HG02610 (cell line): ENCODE data around the gene ARRB2.
"Not testable (repeated sequence)": the region's sequence is repeated elsewhere in the genome, so short reads cannot be mapped to it uniquely, and the experiment has no call there.

Experiments used
- ATAC-seq: cut with Tn5 transposase; IDR thresholded peaks from one replicate; pipeline ENCODE4 v1.9.1; 2021; ENCODE audit warnings: mild to moderate bottlenecking, moderate library complexity; ENCODE audit not compliant: unreplicated experiment

The ARRB2 gene

DNA sequence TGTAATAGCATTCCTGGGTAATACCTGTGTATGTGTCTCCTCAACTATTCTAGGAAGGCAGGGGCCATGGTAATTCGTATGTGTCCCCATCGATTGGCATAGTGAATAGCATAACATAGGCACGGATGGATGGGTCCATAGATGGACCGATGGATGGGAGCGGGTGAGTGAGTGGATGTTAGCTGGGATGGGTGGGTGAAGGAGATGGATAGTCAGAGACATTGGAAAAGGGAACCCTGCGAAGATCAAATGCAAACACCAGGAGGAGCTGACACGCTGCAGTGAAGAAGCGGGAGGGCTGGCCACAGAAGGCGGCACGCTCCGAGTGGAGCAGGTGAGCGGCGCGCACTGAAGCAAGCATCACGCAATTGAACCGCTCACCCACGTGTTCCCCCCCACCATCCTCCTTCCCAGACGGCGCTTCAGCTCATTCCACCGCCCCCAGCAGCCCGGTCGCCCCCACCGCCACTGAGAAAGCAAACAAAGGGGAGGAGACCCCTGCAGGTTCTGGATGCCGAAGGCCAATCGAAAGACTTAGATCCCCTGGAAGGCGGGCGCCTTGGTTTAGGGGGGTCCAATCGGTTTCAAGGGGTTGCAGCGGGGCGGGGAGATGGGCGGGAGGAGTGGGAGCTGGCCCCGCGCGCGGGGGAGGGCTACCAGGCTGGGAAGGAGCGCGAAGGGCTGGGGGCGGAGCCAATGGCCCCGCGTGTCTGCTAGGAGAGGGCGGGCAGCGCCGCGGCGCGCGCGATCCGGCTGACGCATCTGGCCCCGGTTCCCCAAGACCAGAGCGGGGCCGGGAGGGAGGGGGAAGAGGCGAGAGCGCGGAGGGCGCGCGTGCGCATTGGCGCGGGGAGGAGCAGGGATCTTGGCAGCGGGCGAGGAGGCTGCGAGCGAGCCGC lies at the start of gene ARRB2:
ARRB2 (plus strand) TSS at position 839 of the 899 bp plus-strand sequence. CDS start 90 bp downstream, outside the sequence.
- peak; percentile 84 for ATAC-seq

DNA sequence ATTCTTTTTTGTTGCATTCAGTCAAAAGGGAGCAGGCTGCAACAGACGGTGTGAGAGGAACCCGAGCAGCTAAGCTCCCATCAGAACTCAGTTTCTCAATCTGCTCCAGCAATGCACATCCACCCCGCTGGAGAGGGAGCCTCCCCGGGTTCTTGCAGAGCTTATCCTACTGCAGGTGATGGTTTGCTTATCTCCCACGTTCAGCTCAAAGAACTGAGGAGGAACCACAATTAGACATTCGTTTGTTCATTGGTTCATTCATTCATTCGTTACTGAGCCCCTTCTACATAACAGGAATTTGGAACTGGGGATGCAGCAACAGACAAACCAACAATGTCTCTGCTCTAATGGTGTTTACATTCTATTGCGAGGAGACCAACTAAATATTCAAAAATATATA lies 46.7 kb upstream of the ARRB2 start:
- no peak for ATAC-seq

DNA sequence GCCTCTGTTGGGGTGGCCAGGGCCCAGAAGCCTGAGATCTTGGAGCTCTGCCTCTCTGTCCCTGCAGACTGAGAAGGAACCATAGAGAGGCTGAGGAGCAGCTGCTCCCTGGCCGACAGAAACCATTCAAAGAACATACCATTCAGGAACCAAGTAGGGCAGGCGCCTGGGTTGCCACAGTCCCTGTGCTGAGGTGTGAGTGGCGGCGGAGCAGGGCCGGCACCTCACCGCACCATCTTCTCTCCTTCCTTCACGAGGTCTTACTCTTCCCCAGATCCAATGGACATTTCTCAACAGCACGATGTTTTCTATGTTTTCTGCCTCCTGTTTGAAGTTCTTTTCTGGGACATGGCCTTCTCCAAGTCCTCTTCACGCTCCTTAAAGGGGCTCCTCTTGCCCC lies 46.2 kb upstream of the ARRB2 start:
- ATAC-seq, result no peak

DNA sequence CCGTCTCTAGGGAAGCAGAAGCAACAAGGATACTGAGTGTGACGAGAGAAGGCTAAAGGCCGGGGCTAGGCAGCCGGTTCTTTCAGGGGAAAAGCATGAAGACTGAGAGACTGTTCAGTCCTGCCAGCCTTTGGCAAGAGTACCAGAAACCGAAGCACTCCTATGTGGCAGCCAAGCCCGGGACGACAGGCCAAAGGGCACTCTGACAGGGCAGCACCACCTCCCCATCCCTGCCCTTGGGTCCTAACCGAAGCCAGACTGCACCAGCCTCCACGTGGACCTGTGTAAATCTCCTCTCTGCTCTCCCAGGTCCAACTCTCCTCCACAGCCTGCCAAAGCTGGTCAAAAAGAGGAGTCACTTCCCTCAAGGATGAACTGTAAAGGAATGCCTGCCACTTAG lies 45.4 kb upstream of the ARRB2 start:
- no peak for ATAC-seq

DNA sequence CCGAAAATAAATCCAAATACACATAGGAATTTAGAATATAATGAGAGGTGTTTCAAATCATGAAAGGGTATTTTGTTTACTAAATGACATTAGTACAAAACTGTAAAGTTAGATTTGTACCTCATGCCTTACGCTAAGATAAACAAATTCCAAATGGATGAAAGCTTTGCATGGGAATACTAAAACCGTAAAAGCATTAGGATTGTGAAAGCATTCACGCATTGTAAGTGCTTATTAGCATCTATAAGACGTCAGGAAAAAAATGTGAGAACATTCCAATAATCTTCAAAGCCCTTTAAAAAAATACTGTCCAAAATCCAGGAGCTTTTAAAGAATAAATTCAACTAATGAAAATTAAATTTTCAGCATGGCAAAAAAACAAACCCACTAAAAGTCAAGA lies 44.1 kb upstream of the ARRB2 start:
- ATAC-seq, result no peak

DNA sequence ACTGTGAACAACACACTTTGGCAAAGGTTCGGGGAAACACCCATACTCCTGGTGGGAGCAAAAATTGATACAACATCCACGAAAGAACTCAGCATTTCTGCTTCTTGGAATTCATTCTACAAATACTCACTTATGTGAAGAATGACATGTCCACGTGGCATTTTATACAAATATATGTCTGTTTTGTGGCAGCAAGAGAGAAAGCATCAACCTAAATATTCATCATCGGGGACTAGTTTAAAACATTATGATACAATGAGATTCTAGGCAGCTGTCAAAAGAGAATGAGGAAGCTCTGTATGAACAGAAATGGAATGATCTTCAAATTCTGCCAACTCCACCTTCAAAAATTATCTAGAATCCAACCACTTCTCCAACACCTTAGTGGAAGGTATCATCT lies 43.3 kb upstream of the ARRB2 start:
- ATAC-seq, result no peak

DNA sequence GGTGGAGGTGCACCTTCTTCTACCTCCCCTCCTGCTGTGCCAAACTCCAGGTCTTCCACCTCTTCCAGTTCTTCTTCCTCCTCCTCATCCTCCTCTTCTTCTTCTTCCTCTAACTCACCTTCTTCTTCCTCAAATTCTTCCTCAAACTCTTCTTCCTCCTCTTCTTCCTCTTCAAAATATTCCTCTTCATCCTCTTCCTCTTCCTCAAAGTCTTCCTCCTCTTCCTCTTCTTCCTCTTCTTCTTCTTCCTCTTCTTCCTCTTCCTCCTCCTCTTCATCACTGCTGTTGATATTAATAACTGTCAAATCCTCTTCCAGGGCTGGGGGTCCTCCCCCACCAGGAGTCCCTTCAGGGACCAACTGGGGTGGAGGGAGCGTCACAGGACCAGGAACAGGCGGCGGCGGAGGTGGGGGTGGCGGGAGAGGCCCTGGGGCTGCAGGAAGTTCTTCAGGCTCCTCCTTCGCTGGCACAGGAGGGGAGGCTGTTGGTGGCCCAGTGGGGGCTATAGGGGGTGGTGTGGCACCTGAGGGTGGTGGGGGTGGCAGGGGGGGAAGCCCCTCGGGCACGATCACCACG lies 38.3 kb upstream of the ARRB2 start:
- ATAC-seq, result no peak

DNA sequence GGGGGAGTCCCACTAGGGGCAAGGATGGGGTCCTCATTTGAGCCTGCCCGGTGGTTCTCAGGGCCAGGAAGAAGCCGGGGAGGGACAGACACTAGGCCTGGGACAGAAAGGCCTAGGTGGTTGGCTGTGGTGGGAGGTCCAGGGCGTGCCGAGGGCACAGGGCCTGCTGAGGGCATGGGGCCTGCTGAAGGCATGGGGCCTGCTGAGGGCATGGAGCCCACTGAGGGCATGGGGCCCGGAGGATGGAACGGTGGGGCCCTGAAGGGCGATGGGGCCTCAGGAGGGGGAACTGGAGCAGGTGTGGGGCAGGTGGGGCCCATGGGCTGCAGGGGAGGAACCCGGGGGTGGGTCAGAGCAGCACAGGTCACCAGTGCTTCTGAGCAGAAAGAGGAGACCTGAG lies 37.7 kb upstream of the ARRB2 start:
- no peak for ATAC-seq

DNA sequence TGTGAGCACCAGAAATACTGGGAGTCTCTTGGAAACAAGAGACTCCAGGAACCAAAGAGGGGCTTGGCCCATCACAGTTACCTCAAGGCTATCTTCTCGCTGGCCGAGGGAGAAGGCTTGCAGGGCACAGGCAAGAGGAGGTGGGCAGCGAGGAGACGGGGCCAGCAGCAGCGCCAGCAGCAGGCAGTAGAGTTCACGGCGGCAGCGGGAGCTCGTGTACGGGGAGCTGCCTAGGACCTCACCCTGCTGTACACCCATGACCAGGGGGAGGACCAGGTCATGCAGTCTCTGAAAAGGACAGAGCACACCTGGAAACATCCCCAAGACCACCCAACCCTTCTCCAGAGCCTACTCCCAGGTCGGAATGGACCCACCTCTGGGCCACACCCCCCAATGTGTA lies 37.3 kb upstream of the ARRB2 start:
- no peak for ATAC-seq

DNA sequence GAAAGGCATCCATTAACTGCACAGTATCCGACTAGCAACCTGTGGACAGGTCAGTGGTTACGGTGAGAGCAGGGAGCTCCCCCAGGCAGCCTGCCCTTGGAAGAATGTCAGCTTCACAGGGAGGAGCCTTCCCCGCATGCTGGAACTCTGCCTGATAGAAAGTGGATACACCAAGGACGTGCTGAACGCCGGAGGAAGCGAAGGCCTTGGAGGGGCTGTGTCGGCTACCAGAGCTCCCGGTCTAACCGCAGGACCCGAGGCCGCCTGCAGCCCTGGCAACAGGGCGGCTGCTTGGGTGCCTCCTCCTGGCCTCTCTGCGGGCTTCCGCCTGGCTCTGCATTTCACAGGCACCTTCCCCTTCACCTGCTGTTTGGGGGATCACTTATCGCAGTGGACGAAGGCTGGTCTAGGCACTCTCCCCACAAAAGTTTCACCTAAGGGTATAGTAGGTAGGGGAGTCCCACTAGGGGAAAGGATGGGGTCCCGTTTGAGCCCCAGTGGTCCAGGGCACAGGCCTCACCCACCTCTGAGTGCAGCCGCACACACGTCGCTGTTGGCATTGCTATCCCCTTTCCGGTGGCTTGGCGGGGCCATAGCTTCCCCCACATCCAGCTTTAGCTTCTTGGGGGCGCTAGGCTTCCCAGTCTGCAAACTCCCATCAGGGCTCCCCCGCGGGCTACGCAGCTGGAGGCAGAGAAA lies 36.3 kb upstream of the ARRB2 start:
- ATAC-seq, result no peak

DNA sequence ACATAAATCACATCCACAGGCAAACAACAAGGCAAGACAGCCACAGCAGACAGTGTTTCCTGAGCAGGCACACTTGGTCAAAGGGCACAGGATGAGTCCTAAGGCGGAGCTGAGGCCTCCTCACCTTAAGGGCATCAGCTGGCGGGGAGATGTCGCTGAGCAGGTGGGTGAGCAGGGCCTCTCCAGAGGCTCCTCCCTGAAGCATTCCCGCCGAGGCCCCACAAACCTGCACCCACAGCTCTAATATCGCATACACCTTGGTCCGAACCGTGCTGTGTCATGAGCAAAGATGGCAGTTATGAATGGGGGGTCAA lies 35.8 kb upstream of the ARRB2 start:
- no peak for ATAC-seq

DNA sequence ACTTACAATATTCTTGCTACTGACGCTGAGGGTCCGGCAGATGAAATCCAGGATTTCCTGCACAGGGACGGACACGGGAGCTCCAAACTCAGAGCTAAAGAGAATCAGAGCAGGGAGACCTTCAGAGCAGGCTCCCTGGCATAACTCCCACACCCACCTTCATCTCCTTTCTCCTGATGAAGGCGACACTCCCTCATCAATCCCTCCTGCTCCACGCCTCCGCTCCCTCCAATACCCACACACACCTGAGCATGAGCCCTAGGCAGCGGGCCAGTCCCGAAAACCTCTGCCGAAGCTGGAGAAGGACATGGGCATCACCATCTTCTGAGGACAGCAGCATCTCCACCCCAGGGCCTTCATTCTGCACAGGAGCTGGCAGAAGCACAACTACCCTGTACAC lies 34.6 kb upstream of the ARRB2 start:
- no peak for ATAC-seq

DNA sequence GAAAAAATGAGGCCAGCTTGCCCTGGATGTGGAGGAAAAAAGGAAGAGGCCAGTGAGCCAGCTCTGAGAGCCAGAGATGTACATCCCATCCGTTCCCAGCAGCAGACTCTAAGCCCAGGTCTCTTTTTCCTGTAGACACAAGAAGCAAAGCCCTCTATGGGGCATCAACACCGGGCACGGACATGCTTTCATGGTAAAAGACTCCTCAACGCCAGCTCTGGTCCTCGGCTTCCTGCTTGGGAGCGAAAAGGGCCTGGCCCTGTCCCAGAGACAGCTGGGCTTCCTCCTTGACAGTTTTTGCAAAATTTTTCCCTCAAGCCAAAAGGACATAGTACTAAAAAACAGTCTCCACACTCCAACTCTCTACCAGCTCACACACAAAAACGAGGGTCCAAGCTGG lies 33.6 kb upstream of the ARRB2 start:
- ATAC-seq, result no peak

DNA sequence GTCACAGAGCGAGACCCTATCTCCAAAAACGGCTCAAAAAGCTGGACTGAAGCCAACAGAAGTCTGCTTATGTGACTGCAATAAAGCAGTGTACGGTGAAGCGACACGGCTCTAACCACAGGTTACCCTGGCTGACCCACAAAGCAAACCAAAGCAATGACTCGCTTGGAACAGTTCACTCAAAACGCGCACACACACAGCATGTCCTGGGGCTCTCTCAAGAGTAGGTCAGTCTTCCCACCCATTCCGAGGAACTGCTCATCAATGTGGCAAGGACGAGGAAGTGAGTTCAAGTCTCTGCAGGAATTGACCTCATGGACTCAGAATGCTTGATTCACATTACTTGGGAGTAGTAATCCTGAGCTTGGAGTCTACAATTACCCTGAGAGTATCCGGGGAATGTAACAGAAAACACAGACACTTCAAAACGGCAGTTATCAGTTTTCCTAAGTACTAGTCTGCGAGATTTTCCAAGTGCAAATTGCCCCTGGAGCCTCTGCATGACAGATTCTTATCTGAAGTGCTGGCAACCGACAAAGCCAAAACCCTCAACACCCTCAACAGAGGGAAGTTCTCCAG lies 31.9 kb upstream of the ARRB2 start:
- no peak for ATAC-seq

DNA sequence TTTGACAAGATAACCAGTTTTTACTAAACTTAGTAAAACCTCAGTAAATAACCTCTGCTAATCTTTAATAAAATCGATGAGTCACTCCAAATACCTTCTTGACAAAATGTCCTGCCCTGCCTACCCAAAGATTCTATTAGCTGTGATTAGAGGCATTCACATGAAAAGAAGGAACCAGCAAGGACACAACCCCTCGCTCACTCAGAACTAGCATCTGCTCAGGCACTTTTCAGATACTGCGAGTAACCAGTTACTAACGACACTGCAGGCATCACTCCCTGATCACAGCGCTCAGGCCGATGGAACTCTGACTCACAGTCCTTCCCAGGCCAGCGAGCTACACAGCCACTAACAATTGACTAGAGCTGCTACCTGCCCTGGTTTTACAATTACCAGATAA lies 30.8 kb upstream of the ARRB2 start:
- no peak for ATAC-seq

DNA sequence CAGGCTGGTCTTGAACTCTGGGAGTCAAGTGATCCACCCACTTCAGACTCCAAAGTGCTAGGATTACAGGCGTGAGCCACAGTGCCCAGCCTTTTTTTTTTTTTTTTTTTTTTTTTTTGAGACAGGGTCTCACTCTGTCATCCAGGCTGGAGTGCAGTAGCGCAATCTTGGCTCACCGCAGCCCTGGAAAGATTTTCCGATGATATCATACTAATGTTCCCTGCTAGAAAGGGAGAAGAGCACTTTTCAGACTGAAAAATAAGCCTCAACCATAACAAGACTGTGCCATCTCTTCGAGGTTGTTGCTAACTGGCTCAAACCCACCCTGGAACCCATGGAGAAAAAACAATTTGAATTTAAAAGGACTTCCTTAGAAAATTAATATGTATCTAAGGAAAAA lies 26.7 kb upstream of the ARRB2 start:
- ATAC-seq, result not testable (repeated sequence)

DNA sequence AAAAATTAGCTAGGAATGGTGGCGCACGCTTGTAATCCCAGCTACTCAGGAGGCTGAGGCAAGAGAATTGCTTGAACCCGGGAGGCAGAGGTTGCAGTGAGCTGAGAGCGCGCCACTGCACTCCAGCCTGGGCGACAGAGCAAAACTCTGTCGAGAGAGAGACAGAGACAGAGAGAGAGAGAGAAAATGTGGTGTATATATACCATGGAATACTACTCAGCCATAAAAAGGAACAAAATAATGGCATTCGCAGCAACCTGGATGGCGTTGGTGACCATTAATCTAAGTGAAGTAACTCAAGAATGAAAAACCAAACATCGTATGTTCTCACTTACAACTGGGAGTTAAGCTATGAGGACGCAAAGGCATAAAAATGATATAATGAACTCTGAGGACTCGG lies 20.6 kb upstream of the ARRB2 start:
- ATAC-seq, result not testable (repeated sequence)

DNA sequence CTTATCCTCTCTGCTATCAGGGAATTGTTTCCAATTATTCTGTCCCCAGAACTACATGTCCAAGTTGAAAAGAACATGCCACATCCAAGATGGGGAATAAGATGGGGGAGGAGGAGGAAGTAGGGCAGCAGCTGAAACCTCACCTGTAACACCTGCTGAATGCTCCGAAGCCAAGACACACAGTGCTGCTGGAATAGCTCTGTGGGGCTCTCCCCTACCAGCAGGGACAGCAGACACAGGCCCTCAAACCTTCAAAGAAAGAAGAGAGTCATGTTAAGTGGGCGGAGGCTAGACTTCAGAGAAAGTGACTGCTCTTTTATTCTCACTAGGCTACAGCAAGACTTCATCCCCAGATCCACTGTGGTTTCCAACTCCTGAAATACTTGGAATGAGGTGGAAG lies 19.7 kb upstream of the ARRB2 start:
- no peak for ATAC-seq

DNA sequence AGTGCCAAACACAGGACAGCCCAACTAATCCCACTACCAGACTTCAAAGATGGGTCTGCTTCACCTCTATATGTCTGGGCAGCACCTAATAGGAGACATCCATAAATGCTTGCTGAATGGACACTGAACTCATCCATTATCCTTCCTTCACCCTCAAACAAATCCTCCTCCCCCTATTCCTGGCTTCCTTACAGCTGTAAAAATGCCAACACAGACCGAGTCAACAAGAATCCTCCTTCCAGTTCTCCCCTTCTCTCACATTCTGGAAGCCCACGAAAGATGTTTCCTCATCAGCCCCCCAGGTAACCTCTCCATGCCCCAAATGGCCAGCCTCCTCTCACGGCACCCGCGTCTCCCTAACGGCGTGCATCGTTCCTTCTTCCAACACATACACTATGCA lies 18.7 kb upstream of the ARRB2 start:
- no peak for ATAC-seq

DNA sequence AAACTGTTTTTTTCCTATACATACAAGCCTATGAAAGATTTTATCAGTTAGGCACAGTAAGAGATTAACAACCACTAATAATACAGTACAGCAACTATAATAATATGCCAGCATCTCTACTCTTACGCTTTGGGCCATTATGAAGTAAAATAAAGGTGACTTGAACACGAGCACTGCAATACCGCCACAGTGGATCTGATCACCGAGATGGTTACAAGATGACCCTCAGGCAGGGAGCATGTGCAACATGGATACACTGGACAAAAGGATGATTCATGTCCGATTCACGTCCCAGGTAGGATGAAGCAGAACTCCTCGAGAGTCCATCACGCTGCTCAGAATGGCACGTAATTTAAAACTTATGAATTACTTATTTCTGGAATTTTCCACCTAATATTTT lies 17.0 kb upstream of the ARRB2 start:
- ATAC-seq, result no peak

DNA sequence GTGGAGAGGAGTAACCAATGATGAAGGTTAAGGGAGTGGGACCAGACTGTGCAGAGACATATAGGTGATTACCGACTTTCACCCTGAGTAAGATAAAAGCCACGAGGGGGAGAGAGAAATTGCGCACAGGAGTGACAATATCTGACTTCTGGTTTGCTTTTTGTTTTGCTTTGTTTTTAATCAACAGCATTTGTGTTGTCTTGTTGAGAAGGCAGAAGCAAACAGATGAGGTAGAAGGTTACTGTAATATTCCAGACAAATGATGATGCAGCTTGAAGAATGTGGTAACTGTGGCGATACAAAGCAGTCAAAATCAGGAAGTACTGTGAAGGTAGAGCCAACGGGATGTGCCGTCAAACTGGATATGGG lies 14.0 kb upstream of the ARRB2 start:
- peak; percentile 68 for ATAC-seq
